ENCODE data around the gene FOXD4L6.
A peak's percentile ranks its signal among the peaks of the same experiment; 100 is the strongest.
"Not testable (repeated sequence)": the region's sequence is repeated elsewhere in the genome, so short reads cannot be mapped to it uniquely, and the experiment has no call there.

The FOXD4L6 gene
- total RNA-seq, result 0 to 0.04 (median 0) reads per million in 18 experiments

- DNase-seq, result not testable (repeated sequence)
Measured at GRCh38 chr9:41128581-41128980, at the start of gene FOXD4L6. Gene FOXD4L6 (minus strand): TSS chr9:41128681. CDS start chr9:41128383, 298 bp downstream.

DNA sequence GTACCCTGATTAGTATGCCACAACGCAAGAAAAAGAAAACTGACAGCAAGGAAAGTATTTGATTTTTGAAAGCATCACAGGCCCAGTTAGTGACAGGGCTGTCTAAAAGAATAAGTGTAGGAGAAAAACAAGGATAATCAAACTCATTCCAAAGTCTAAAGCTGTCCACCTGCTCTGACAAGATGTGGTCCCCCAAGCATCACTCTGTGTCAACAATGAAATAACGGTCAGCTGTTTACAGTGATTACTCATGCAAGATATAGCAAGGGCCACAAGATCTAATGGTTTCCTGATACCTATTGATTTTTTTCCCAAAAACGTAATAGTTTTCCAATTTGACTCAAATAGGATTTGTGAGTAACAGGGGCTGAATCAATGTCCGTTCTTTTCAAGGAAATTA lies 46.5 kb upstream of the FOXD4L6 start:
- DNase-seq, result not testable (repeated sequence)

GRCh38 chr9:41150116-41150515 lies 21.6 kb upstream of the FOXD4L6 start:
- DNase-seq, result not testable (repeated sequence)

DNA sequence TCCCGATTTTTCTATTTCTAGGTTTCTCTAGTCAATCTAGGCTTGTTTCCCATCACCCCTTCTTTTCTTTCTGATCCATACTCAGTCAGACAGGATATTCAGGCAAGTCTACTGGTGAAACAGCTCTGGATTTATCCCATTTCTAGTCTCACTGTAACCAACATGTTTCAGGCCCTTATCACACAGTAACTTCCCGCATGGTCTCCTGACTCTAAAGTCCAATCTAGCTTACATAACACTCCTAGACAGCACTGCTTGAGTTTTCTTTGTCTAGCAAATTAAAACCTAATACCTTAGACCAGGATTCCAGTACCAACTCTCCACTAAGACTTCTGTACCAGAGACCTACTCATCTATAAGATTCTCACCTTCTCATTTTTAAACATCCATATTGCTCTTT lies 13.4 kb upstream of the FOXD4L6 start:
- DNase-seq, result not testable (repeated sequence)

DNA sequence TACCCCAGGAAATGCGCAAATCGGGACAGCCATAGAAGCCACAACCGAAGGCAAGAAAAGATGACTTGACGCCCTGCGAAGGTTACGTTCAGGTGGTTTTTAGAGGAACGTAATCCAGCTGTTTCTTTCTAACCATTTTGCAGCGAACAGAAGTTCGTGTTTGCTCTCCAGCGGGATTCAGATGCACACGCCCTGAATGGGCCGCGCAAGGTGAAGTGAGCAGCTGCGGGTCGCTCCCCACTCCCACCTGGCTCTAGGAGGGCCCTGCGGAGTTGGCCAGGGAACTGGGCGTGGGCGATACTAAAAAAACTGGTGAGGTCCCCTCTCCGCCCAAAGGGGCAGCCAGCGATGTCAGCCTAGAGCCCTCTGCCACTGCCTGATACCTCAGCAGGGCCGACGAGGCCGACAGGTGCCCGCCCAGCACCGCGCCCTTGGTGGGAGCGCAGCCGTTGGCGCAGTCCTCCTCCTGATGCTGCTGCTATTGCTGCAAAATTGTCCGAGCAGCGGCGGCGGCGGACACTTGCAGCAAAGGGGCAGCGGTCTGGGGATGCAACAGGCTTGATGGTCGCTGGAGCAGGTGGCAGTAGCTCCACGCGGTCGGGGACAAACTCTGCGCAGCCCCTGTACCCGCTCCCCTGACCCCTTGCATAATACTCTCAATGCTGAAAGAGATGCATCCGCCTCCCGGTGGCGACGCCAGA lies 1.6 kb downstream of the FOXD4L6 start:
- DNase-seq, result not testable (repeated sequence)

DNA sequence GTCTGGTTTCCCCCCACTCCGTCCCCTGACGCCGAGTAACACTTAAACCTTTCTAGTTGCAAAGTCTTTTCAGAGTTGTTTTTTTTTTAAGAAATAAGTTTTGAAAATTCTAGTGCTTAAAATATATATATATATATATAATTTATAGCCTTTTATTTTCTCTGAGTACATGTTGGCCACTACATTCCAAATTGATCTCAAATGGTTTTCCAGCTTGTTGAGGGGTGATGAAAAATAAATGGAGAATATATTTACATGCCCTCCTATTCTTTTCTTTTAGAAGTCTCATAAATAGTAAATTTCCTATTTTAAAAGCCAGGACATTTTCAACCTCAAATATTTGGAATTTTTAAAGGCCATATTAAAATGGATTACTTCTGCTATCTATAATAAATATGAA lies 2.5 kb downstream of the FOXD4L6 start:
- not testable (repeated sequence) for DNase-seq

- not testable (repeated sequence) for DNase-seq
Measured at GRCh38 chr9:41125109-41125658, 3.3 kb downstream of the FOXD4L6 start.

GRCh38 chr9:41124250-41125108 lies 4.0 kb downstream of the FOXD4L6 start:
- not testable (repeated sequence) for DNase-seq

GRCh38 chr9:41123812-41124211 lies 4.7 kb downstream of the FOXD4L6 start:
- not testable (repeated sequence) for DNase-seq

DNA sequence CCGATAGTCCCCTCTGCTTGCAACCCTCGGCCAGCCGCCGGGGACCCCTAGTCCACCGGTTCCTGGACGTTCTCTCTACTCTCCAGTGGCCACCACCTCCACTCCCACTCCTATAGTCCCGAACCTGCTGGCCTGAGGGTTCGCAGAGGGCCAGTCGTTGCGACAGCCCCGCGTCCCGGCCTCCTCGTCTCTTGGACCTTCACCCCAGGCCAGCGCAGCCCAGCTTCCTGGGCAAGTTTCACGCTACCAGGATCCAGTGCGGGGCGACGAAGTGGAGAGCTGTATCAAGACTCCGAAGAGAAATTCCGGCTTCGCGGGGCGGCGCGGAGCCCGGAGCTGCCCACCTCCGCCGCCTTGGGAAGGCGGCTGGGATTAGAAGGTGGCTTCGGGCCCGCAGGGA lies 5.1 kb downstream of the FOXD4L6 start:
- DNase-seq, result not testable (repeated sequence)

DNA sequence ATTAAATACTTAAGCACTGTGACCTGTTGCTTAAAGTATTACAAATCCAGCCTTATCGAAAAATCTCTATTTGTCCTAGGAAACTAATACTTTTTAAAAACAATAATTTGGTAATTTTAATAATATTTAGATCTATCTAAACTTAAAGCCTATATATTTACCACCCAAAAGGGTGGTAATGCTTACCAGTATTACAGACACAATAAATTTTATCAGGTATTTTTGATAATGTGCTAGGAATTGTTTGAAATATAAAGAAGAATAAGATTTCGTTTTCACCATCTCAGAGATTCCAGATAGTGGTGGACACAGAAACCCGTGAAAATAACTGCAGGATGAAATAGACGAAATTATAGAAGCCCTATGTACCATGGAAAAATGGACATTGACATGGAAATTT lies 7.8 kb downstream of the FOXD4L6 start:
- DNase-seq, result not testable (repeated sequence)

DNA sequence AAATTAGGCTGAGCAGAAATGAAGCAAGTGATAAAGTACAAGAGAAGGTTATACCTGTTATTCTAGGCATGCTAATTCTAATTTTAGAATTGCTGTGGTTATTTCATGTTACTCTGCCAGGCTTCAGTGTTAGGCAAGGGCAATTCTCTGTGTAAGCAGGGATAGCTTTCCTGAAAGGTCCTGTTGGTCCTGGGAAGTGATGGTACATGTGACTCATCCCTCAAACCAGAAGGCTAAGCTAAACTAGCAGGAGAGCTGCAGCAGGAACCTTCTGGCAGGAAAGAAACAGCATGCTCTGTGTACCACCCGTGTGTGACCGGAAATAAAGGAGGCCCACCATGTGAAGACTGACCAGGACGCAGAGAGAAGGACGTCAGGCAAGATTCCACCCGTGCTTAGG lies 8.8 kb downstream of the FOXD4L6 start:
- not testable (repeated sequence) for DNase-seq

DNA sequence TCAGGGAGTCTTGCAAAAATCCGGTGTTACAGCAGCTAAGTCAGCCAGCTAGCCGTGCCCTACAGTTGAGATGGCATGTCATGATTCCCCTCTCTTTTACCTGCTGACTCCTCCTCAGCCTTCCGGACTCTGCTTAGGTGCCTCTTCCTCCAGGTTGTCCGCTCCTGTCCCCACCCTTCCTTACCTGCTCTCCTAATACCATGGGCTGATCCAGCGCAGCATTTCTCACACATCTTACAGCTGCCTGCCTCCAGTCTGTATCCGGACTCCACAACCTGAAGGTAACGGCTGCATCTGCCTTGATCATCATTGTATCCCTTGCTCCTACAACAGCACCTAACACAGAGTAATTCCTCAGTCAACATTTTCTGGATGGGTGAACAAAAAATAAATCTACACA lies 9.2 kb downstream of the FOXD4L6 start:
- not testable (repeated sequence) for DNase-seq

DNA sequence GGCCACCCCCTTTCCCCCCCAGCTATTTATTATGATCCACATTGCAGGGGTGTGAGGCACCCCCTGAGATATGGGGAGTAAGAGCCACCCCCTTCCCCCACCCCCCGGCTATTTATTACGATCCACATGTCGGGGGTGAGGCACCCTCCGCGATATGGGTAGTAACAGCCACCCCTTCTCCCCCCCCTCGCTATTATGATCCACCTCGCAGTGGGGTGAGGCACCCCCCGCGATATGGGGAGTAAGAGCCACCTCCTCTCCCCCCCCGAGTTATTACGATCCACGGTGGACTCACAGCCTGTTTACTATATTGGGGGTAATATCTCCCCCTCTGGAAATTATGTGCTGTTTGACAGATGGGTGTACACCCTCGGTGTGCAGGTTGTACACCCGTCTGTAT lies 15.1 kb downstream of the FOXD4L6 start:
- DNase-seq, result not testable (repeated sequence)

- DNase-seq, result not testable (repeated sequence)
Measured at GRCh38 chr9:41111414-41111813, 17.1 kb downstream of the FOXD4L6 start.

DNA sequence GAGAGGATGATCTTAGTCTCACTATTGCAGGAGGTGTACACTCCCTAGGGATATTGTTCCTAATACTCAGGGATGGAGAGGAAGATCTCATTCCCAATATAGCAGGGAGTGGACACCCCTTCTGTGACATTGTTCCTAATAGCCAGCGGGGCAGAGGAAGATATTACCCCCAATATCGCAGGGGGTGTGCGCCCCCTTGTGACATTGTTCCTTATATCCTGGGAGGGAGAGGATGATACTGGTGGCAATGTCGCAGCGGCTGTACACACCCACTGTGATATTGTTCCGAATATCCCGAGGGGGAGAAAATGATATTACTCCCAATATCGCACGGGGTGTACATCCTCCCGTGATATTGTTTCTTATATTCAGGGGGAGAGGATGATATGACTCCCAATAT lies 17.6 kb downstream of the FOXD4L6 start:
- DNase-seq, result peak in 1 of 2 donors; percentile 3

DNA sequence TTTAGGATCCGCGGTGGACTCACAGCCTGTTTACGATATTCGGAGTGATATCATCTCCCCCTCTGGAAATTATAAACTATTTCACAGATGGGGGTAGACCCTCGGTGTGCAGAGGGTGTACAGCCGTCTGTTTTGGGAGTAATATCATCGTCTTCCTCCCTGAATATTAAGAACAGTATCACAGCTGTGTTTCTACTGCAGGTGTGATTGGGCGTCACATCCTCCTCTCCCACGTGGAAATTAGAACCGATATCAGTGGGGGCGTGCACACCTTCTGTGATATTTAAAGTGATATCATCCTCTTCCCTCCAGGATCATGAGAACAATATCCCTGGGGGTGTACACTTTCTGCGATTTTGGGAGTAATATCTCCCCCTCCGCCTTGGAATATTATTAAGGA lies 19.2 kb downstream of the FOXD4L6 start:
- DNase-seq, result not testable (repeated sequence)

GRCh38 chr9:41108816-41109215 lies 19.7 kb downstream of the FOXD4L6 start:
- not testable (repeated sequence) for DNase-seq

DNA sequence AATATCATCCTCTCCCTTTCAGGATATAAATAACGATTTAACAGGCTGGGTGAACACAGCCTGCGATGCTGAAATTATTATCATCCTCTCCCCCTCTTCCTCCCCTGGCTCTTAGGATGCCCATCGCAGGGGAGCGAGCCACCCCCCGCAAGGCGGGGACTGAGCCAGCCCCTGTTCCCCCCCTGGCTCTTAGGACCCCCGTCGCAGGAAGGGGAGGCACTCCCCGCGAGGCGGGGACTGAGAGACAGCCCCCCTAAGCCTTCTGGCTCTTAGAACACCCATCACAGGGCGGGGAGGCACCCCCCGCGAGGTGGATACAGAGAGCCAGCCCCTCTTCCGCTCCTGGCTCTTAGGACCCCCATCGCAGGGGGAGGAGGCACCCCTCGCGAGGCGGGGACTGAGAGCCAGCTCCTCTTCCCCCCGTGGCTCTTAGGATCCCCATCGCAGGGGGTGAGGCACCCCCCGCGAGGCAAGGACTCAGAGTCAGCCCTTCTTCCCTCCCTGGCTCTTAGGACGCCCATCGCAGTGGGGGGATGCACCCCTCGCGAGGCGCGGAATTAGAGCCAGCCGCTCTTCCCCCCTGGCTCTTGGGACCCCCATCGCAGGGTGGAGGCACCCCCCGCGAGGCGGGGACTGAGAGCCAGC lies 21.9 kb downstream of the FOXD4L6 start:
- not testable (repeated sequence) for DNase-seq

DNA sequence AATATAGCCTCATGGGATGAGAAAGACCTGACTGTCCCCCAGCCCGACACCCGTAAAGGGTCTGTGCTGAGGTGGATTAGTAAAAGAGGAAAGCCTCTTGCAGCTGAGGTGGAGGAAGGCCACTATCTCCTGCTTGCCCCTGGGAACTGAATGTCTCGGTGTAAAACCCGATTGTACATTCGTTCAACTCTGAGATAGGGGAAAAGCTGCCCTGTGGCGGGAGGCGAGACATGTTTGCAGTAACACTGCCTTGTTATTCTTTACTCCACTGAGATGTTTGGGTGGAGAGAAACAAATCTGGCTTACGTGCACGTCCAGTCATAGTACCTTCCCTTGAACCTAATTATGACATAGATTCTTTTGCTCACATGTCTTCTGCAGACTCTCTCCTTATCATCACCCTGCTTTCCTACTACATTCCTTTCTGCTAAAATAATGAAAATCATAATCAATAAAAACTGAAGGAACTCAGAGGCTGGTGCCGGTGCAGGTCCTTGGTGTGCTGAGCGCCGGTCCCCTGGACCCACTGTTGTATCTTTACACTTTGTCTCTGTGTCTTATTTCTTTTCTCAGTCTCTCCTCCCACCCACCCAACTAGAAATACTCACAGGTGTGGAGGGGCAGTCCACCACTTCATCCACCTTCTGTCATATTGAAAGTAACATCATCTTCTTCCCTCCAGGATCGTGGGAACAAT lies 22.8 kb downstream of the FOXD4L6 start:
- not testable (repeated sequence) for DNase-seq

DNA sequence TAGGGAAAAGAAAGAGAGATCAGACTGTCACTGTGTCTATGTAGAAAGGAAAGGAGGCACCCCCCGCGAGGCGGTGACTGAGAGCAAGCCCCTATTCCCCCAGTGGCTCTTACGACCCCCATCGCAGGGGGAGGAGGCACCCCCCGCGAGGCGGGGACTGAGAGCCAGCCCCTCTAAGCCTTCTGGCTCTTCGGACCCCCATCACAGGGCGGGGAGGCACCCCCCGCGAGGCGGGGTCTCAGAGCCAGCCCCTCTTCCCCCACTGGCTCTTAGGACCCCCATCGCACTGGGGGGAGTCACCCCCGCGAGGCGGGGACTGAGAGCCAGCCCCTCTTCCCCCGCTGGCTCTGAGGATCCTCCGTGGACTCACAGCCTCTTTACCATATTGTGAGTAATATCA lies 23.9 kb downstream of the FOXD4L6 start:
- DNase-seq, result not testable (repeated sequence)

- not testable (repeated sequence) for DNase-seq
Measured at GRCh38 chr9:41100508-41100907, 28.0 kb downstream of the FOXD4L6 start.

Data from inflammatory macrophage (primary cell).